ENCODE measurements around the gene WSB1.

GRCh38 chr17:27283751-27284150, 10.2 kb upstream of the WSB1 start:
- no peak for TF ChIP-seq CTCF (IDR thresholded peaks at IDR 0.05; ENCODE audit: low read depth, low read length, poor library complexity, severe bottlenecking)
- no peak for TF ChIP-seq EZH2phosphoT487 (IDR thresholded peaks at IDR 0.05; ENCODE audit: borderline replicate concordance, low read length)

Data from DOHH2 (cell line).